ENCODE measurements around the gene CYSTM1.
"Not testable (repeated sequence)": the region's sequence is repeated elsewhere in the genome, so short reads cannot be mapped to it uniquely, and the experiment has no call there.

Gene CYSTM1

GRCh38 chr5:140150201-140150600, 24.8 kb upstream of the CYSTM1 start:
- no peak for DNase-seq (ENCODE audit: low read depth)

DNA sequence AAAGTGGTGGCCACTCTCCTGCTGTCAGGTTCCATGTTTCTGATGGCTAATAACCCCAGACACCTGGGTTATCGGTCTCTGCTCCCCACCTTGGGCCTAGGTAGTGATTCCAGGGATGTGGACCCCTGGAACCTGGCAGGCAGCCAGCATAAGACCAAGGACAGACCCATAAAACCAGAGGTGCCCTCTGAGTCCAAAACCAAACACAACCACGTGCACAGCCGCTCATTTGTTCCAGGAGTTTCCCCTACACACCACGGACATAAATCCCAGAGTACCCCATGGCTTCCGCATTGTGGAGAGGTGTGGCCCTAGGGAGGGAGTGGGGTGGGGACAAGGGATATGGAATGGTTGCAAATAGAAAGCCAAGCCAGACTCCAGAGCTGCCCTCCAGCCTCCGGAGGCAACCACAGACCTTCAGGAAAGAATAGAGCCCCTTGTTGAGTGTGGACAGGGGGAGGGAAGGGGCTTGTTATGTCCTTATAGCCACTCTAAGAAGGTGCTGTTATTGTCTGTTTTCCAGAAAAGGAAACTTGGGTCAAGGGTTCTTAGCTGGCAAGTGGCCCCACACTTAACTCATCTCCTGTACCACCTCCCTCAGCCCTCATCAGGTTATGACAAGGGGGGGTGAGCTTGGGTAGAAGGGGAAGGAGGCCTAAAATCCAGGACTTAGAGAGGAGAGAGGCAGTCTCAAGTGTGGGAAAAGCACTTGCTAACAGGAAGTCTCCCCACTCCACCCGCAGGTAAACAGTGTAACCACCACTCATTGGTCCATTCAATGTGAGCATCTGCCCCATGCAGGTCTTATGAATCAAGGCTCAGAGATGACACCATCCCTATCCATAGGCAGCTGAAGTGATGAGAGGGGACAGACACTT, 23.6 kb upstream of the CYSTM1 start:
- DNase-seq (ENCODE audit: low read depth), result no peak

GRCh38 chr5:140152022-140152999, 22.7 kb upstream of the CYSTM1 start:
- no peak for DNase-seq (ENCODE audit: low read depth)

DNA sequence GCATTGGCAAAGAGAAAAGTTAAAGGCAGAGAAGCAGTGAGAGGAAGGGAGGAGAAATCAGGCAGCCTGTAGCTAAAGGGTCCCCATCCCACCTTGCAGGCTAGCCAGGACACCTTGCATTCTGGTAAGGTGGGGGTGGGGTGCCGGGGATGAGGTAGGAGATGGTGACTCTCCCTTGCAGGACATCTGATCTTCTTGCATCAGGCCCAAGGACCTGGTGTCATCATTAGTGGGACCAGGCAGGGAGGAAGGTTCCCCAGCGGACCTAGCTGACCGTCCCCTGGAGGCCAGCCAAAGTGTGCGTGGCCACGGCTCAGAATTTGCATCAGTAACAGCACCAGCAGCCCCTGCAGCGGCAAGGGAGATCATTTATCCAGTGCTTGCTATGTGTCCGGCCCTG, 21.7 kb upstream of the CYSTM1 start:
- DNase-seq (ENCODE audit: low read depth), result no peak

DNA sequence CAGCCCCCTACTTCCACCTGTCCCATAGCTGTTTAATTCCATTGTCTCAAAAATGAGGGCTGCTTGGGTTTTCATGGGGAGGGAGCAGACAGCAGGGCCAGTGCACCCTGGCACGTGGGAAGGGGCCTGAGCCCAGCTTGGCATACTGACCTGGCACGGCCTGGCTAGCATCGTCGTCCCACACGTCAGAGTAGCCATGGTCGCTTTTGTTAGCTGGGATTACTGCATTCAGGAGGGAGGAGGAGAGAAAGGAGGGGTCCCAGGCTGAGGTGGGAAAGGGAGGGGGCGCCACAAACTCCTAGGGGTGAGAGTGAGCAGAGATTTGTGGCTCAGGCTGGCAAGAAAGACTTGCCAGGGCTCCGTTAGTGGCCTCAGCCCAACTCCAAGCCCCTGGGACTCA, 21.1 kb upstream of the CYSTM1 start:
- DNase-seq (ENCODE audit: low read depth), result no peak

DNA sequence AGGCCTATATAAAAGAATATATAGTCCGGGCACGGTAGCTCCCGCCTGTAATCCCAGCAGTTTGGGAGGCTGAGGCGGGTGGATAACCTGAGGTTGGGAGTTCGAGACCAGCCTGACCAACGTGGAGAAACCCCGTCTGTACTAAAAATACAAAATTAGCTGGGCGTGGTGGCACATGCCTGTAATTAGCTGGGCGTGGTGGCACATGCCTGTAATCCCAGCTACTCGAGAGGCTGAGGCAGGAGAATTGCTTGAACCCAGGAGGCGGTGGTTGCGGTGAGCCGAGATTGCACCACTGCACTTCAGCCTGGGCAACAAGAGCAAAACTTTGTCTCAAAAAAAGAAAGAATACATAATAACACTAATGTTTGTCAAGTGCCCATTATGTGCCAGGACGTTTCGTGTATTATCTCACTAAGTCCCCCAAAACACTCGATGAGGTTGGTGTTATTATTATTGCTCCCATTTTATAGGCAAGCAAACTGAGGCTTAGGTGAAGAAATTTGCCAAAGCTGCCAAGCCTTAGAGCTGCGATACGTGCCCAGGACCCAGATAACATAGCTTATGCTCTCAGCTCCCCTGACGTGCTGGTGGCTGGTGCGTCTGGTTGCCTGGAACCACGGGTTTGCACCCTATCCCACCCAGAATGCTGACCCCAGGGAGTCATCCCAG, 20.1 kb upstream of the CYSTM1 start:
- DNase-seq (ENCODE audit: low read depth), result not testable (repeated sequence)

GRCh38 chr5:140157032-140157781, 17.8 kb upstream of the CYSTM1 start:
- peak; percentile 80 for DNase-seq (ENCODE audit: low read depth)

- no peak for DNase-seq (ENCODE audit: low read depth)
Measured at GRCh38 chr5:140159014-140159927, 15.7 kb upstream of the CYSTM1 start.

DNA sequence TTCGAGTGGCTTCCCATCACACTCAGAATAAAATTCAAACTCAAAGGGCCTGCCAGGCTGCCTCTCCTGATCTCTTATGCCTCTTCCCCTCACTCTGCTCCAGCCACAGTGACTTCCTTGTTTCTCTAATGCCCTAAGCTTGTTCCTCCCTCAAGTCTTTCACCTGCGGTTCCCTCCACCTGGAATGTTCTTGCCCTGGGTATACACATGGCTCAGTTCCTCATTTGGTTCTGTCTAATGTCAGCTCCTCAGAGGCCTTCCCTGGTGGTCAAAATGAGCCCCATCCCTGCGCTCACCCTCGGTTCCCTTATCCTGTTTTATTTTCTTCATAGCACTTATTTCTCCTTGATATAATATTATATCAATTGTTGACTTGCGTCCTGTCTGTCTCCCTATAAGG, 12.7 kb upstream of the CYSTM1 start:
- DNase-seq (ENCODE audit: low read depth), result no peak

GRCh38 chr5:140162781-140163180, 12.2 kb upstream of the CYSTM1 start:
- no peak for DNase-seq (ENCODE audit: low read depth)

GRCh38 chr5:140165101-140165922, 9.7 kb upstream of the CYSTM1 start:
- DNase-seq (ENCODE audit: low read depth), result no peak

- DNase-seq (ENCODE audit: low read depth), result no peak
Measured at GRCh38 chr5:140165923-140166270, 9.1 kb upstream of the CYSTM1 start.

DNA sequence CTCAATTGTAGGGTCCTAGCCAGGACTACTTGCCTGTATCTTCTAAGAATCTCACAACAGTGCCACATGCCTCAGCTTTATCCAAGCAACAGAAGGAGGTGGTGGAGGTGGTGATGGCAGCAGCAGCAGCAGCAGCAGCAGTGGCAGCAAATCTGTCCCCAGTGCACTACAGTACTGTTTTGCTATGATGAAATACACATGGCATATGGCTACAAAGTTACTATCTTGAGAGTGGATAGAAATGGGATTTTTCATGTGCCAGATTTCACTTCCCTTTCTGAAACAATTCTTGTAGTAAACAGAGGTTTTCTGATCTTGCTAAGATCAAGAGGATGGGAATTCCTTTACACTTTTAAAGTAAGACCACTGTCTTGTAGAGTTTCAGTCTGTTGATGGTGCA, 8.1 kb upstream of the CYSTM1 start:
- no peak for DNase-seq (ENCODE audit: low read depth)

GRCh38 chr5:140168371-140168770, 6.6 kb upstream of the CYSTM1 start:
- DNase-seq (ENCODE audit: low read depth), result no peak

DNA sequence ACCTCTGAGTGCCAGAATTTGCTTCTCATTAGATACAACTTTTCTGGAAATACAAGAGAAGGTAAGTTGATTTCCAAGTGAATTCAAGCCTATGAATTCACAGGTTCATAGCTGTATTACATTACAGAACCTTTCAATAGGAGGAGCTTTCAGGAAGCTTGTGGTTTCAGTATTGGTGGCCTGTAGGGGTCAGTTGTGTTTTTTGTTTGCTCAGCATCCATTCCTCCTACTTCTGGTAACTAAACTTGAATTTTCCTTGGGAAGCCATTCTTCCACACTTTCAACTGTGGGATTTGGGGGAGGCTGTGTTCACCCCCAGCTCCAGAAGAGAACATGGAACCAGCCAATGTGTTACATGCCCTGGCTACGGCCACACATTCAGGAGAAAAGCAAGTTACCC, 5.6 kb upstream of the CYSTM1 start:
- DNase-seq (ENCODE audit: low read depth), result no peak

- DNase-seq (ENCODE audit: low read depth), result no peak
Measured at GRCh38 chr5:140172483-140172882, 2.5 kb upstream of the CYSTM1 start.

DNA sequence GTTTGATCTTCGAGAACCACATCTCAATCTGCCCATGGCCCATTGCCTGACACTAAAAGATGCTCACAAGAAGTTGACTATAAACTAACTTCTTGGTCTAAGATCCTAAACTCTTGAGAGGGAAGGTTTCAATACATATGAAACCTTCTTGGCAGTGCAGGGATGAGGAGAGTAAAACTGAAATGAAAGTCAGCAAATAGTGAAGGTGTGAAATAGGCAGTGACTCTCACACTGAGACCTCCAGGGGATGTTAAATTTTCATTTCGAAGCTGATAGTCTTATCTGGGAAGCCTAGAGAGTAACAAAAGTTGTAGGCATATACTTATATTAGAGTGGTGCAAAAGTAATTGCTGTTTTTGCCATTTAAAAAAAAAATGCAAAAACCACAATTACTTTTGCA, 974 bp upstream of the CYSTM1 start:
- no peak for DNase-seq (ENCODE audit: low read depth)

GRCh38 chr5:140175367-140176030, 511 bp downstream of the CYSTM1 start:
- DNase-seq (ENCODE audit: low read depth), result peak; percentile 40

- no peak for DNase-seq (ENCODE audit: low read depth)
Measured at GRCh38 chr5:140176031-140176387, 1.0 kb downstream of the CYSTM1 start.

Measured in activated T-cell treated with anti-CD3 and anti-CD28 coated beads for 24 hours (primary cell).